HTERT RPE-1 (cell line): ENCODE data around the gene KRTAP16-1.
"Not testable (repeated sequence)": the region's sequence is repeated elsewhere in the genome, so short reads cannot be mapped to it uniquely, and the experiment has no call there.

ENCODE experiments used
- in situ Hi-C: fragments of 300-500 bp; cut with MboI; formaldehyde crosslinking; loops from 4 replicates; pipeline ENCODE4 v1.14.3; 2020; ENCODE audit warnings: low sequenced_read_pairs

The KRTAP16-1 gene, protein sequence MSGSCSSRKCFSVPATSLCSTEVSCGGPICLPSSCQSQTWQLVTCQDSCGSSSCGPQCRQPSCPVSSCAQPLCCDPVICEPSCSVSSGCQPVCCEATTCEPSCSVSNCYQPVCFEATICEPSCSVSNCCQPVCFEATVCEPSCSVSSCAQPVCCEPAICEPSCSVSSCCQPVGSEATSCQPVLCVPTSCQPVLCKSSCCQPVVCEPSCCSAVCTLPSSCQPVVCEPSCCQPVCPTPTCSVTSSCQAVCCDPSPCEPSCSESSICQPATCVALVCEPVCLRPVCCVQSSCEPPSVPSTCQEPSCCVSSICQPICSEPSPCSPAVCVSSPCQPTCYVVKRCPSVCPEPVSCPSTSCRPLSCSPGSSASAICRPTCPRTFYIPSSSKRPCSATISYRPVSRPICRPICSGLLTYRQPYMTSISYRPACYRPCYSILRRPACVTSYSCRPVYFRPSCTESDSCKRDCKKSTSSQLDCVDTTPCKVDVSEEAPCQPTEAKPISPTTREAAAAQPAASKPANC

GRCh38 chr17:41308918-41309359 is at the start of gene KRTAP16-1:
KRTAP16-1 (minus strand) TSS chr17:41309309; CDS start chr17:41309253, 56 bp downstream.
- in situ Hi-C loops = no loop called here

DNA sequence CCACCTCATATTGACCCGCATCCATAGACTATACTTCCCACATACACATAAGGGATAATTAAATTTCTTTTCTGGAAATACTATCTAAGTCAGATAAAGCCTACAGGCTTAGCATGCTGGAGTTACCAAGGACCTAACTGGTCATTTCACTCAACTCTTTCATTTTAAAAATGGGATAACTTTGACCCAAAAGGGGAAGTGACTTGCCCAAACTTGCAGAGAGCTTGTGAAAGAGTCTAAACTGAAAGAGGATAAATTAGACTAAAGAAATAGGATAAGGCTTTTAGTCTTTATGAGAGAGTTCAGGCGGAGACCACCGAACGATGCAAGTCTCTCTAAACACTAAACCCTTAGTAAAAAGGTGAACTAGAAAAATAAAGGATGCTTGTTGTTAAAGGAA is 45.4 kb upstream of the KRTAP16-1 start:
- in situ Hi-C loops = no loop called here

DNA sequence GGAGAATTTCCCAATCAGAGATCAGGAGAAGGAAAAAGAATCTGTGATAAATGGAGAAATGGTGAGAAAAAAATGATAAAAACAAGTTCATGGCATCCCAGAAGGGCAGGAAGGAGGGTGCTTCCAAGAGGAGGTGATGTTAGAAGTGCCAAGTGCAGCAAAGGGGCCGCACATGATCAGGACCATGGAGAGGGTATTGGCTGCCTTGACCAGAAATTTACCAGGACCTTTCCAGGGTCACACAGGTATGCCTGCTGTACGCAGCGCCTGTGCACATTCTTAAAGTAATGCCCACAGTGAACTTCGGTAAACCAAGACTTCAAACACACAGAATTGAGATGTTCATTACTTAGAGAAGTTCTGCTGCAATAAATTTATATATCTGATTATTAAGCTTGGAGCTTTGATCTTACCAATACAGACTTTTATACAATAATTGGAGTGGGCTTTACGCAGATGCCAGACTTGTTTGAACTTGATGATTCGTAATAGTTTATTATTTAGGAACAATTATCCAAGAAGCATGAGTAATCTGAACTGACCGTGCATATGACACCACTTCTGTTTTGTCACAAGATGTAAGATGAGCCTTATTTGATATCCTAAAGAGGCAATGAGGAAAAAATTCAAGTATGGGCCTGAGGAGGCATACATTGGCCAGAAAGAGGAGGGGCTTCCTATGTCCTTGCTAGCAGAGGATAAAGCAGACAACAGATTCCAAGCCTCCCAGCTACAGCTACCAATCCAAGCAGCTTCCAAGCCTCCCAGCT is 43.7 kb upstream of the KRTAP16-1 start:
- in situ Hi-C loops = no loop called here

DNA sequence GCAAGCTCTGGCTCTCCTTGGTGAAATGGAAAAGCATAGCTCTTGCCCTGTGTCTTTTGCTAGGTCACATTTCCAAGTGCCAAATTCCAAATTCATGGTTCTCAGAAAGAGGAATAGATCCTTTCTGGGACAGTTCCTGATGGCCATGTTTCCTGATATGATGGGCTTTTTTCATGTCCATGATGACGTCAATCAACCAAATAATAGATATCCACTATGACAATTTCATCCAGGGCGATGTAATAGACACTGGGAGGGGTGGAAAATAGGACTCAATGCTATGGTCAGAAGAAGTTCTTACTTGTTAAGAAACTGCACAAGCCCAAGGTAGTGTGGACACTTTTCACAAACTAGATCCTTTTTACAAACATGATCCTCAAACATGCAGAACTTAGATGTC is 42.1 kb upstream of the KRTAP16-1 start:
- in situ Hi-C loops = no loop called here

DNA sequence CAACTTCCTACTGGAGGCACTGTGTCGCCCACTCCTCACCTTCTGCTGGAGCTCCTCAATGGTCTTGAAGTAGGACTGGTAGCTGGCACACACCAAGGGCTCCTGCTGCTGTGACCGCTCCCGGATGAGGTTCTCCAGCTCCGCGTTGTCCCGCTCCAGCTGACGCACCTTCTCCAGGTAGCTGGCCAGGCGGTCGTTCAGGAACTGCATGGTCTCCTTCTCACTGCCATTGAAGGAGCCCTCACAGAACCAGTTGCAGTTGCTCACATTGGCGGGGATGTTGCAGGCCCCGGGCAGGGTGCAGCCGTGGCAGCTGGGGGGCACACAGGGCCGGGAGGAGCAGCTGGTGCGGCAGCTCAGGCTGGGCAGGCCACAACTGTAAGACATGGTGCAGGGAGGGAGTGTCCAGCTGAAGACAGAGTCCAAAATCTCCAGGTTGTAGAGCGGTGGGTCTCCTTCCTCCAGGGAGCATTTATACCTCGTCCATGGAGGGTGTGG is 41.3 kb upstream of the KRTAP16-1 start, which contains the start of gene KRT33A:
Gene KRT33A, minus strand, starts transcription at position 448 of the 498 bp plus-strand sequence. Its CDS starts 61 bp downstream, at position 387.
- in situ Hi-C loops = not testable (repeated sequence)

- in situ Hi-C loops = no loop called here
These were observed 39.0 kb upstream of the KRTAP16-1 start for GRCh38 chr17:41347869-41348760.

GRCh38 chr17:41346421-41346820 is 37.3 kb upstream of the KRTAP16-1 start:
- in situ Hi-C loops = not testable (repeated sequence)

DNA sequence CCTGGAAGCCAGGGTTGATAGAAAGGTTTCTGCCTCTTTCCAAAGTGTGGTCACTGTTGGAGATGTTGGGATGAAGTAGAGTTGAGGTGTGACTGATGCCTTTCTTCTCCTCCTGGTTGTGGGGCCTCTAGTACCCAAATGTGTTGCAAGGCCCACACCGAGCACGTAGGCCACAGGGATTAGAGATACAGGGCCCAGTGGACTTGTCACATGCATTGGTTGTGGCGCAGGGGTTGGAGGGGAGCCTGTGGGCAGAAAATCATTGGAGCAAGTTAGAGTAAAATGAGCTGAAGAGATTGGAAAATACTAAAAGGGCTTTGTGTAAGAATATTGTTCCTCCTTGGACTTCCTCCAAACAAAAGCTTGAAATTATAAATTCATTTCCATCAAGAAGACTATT is 36.9 kb upstream of the KRTAP16-1 start:
- in situ Hi-C loops = no loop called here

DNA sequence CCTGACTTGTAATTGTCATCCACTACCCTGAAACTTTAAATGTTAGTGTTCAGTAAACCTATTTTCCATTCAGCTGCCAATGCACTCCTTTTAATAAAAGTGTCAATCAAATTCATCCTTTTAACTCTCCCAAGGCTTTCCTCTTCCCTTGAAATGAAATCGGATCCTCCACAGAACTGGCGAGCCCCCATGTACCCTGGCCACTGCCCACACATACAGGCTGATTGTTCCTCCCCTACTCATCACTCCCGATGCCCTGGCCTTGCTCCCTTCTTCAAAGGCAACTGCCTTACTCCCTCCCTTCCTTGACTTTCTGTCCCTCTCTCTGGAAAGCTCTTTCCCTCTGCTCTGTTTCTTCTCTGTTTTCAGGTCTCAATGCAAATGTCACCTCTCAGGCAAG is 33.9 kb upstream of the KRTAP16-1 start:
- in situ Hi-C loops = no loop called here

DNA sequence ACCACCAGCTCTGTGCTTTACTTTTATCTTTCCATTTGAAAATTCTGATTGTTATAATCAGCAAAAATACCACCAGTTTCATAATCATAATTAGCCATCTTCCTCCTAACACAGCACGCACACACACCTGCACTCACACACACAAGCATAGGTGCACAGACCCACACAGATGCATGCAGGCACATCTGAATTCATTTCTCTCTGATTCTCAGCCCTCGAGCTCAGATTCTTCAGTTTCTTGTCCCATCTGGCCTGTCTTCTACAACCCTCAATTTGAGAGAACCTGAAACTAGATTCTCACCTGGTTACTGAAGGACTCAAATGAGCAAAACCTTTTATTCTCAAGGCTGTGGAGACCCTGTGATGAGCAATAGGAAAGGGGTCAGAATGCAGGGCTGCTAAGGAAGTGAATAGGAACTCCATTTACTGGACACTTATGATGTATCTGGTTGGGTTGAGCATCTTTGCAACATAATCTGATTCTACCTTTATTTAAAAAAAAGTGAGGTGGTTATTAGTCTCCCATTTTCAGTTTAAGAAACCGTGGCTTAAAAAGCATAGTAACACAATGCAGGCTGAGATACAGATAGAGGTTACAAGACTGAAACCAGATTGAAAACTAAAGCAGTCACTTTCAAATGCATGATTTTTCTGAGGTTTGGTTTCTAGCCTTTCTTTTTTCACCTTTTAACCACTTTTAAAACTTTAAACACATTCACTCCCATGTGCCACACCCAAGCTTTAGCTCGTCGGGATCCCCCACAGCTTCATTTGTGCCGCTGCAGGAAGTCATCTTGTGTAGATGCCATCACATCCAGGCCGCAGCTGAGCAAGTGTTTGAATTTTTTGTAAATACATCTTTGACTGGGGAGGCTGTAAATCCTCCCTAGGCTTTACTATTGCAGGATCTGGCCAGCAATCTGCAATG is 32.1 kb upstream of the KRTAP16-1 start:
- in situ Hi-C loops = no loop called here

GRCh38 chr17:41340494-41340893 is 31.4 kb upstream of the KRTAP16-1 start:
- in situ Hi-C loops = no loop called here

DNA sequence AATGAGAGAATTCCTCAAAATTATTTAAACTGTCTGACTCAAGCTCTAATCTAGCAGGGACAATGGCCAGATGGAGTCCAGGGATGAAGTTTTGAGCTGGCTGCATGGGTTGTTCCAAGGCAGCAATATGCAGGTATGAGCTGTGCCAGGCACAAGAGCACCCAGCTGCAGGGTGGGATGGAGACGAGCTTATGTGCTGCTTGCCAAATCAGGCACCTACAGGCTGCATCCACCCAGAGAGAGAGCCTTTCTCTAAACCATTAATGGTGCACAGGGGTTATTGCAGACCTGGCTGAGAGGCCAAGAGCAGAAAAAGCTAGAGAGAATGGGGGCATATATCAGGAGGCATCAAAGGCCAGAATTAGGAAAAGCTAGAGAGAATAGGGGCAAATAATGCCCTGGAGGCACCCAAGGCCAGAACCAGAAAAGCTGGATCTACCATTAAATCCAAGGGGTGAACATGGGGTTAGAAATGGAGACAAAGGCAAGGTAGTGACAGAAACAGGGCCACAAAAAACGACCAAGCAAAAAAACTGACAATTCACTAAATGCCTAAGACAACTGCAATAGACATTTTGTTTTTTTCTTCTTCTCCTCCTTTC is 30.6 kb upstream of the KRTAP16-1 start:
- in situ Hi-C loops = no loop called here

DNA sequence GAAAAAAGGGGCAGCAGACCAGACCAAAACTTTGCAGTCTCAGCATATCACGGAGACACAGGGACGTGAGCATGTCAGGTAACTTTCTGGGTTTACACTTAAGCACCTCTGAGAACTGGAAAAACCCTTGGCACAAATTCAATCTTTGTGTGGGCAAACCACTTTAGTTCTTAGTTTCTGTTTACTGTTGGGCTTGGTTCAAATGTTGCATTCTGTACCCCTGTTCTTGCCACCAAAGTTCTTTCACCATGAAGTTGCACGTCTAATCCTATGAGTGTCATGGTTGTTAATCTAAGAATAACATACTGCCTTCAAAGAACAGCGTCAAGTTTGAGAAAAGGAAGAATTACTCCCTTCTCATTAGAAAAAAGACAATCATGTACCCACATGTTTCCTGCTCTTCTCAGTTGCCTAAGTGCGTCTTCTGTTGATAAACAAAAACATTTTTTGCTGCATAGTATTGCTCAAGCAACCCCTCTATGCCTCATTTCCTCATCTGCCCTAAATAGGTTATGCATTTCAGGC is 29.9 kb upstream of the KRTAP16-1 start:
- in situ Hi-C loops = no loop called here

DNA sequence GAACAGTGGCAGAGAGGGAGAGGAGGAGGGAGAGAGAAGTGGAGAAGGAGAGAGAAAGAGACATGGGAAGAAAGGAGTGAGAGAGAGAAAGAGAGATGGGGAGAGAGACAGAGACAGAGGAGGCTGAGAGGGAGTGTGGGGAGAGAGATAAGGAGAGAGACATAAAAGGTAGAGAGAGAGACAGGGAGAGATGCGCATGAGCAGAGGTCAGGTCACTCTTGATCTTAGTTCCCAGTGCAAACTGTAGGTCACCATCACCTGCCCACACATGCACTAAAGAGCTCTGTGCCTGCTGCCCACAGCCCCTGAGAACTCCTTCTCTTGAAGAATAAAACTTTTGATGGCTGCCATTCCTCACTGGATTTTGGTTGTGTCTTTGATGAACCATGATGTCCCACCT is 26.6 kb upstream of the KRTAP16-1 start:
- in situ Hi-C loops = no loop called here

- in situ Hi-C loops = no loop called here
These were observed 25.5 kb upstream of the KRTAP16-1 start for GRCh38 chr17:41334385-41335305.

- in situ Hi-C loops = no loop called here
These were observed 24.7 kb upstream of the KRTAP16-1 start for GRCh38 chr17:41333836-41334235.

DNA sequence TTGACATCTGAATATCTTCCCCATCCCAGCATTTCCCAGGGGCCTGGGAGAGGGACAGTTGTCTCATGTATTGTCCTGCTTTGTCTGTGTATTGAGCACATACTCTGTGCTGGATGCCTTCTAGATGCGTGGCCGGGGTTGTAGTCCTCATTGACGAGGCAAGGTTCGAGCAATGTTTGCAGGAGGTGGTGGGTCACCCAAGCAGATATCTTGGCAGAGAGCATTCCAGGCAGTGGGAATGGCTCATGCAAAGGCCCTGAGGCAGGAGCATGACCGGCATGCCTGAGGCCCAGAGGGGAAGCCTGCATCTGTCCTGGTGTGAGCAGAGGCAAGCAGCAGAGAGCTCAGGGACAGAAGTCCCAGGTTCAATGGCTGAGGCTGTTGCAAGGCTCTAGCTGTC is 24.0 kb upstream of the KRTAP16-1 start:
- in situ Hi-C loops = no loop called here

DNA sequence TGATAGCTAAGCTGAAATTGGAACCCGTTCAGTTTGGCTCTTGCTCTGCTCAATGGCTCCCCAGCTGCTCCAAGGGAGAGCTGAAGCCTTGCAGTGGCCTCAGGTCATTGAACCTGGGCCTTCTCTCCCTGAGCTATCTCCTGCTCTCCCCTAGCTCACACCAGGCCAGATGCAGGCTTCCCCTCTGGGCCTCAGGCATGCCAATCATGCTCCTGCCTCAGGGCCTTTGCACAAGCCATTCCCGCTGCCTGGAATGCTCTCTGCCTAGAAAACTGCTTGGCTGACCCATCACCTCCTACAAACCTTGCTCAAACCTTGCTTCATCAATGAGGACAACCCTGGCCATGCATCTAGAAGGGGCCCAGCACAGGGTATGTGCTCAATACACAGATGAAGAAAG is 23.1 kb upstream of the KRTAP16-1 start:
- in situ Hi-C loops = no loop called here
